MM.1S (cell line): ENCODE measurements around the gene LIMS2.

ENCODE experiments used
- DNase-seq: peaks from one replicate; pipeline ENCODE4 v3.0.0-alpha.2; 2015
- H2AFZ ChIP-seq: fragments of 300-600 bp; sonication (generic); 2 replicates; pipeline ENCODE4 v1.6.0; 2016; ENCODE audit warnings: antibody characterized with exemption, low read length
- H3F3A ChIP-seq: fragments of 300-600 bp; sonication (generic); 2 replicates; pipeline ENCODE4 v1.6.1; 2016; ENCODE audit warnings: mild to moderate bottlenecking, antibody characterized with exemption, low read length, moderate library complexity, mixed read lengths; ENCODE audit not compliant: insufficient read depth
- H3K27ac ChIP-seq: fragments of 300-600 bp; sonication (generic); 2 replicates; pipeline ENCODE4 v1.5.1; 2016; ENCODE audit warnings: mild to moderate bottlenecking, low read length
- H3K27me3 ChIP-seq: fragments of 300-600 bp; sonication (generic); replicated peaks from 2 replicates; pipeline ENCODE4 v1.6.0; 2016; ENCODE audit warnings: low read length; ENCODE audit not compliant: insufficient read depth
- H3K36me3 ChIP-seq: fragments of 300-600 bp; sonication (generic); replicated peaks from 2 replicates; pipeline ENCODE4 v1.6.1; 2016; ENCODE audit warnings: mild to moderate bottlenecking, low read length, mixed read lengths; ENCODE audit not compliant: insufficient read depth
- H3K4me1 ChIP-seq: fragments of 300-600 bp; sonication (generic); 2 replicates; pipeline ENCODE4 v1.6.1; 2016; ENCODE audit warnings: low read length, mixed read lengths
- H3K4me2 ChIP-seq: fragments of 300-600 bp; sonication (generic); 2 replicates; pipeline ENCODE4 v1.6.0; 2016; ENCODE audit warnings: low read depth, low read length
- H3K4me3 ChIP-seq: fragments of 300-600 bp; sonication (generic); 2 replicates; pipeline ENCODE4 v1.5.1; 2016; ENCODE audit warnings: low read length, mixed read lengths
- H3K79me2 ChIP-seq: fragments of 300-600 bp; sonication (generic); 2 replicates; pipeline ENCODE4 v1.6.1; 2016; ENCODE audit warnings: mixed run types, low read length, mixed read lengths
- H3K9ac ChIP-seq: fragments of 300-600 bp; sonication (generic); 2 replicates; pipeline ENCODE4 v1.6.1; 2016; ENCODE audit warnings: low read length, mixed read lengths
- H3K9me2 ChIP-seq: fragments of 300-600 bp; sonication (generic); replicated peaks from 2 replicates; pipeline ENCODE4 v1.6.1; 2016; ENCODE audit warnings: mild to moderate bottlenecking, low read length, mixed read lengths; ENCODE audit not compliant: insufficient read depth
- H3K9me3 ChIP-seq: fragments of 300-600 bp; sonication (generic); replicated peaks from 2 replicates; pipeline ENCODE4 v1.6.1; 2016; ENCODE audit warnings: mild to moderate bottlenecking, low read length, mixed read lengths; ENCODE audit not compliant: insufficient read depth
- H4K20me1 ChIP-seq: fragments of 300-600 bp; sonication (generic); 2 replicates; pipeline ENCODE4 v1.6.1; 2016; ENCODE audit warnings: mild to moderate bottlenecking, low read length, moderate library complexity, mixed read lengths; ENCODE audit not compliant: insufficient read depth
- CTCF ChIP-seq: fragments of 300-600 bp; sonication (generic); IDR thresholded peaks from 2 replicates; pipeline ENCODE4 v1.5.1; 2016; ENCODE audit warnings: antibody characterized with exemption, low read length, mixed read lengths
- EZH2 ChIP-seq: fragments of 300-600 bp; sonication (generic); optimal IDR thresholded peaks from 2 replicates; pipeline ENCODE3; 2017; ENCODE audit warnings: low read depth, mild to moderate bottlenecking, antibody characterized with exemption, low read length, mixed read lengths
- EZH2phosphoT487 ChIP-seq: fragments of 300-600 bp; sonication (generic); IDR thresholded peaks from 2 replicates; pipeline ENCODE4 v1.6.1; 2018; ENCODE audit warnings: antibody characterized with exemption, low read length

LIMS2 gene

GRCh38 chr2:127619203-127619590, 56.1 kb downstream of the LIMS2 start:
- no peak for DNase-seq
- no peak overlapping the region for H3K4me3 ChIP-seq
- H3K9me3 ChIP-seq: no peaks in the 10 kb centered on the region
- H3K4me1 ChIP-seq: no peaks in the 10 kb centered on the region
- no peak overlapping the region for H3K4me2 ChIP-seq
- TF ChIP-seq EZH2phosphoT487 (no peak), CTCF (no peak), EZH2 (no peak)
- H2AFZ ChIP-seq: no peak overlapping the region
- H3K27me3 ChIP-seq: peaks cover 23% of the 10 kb centered on the region
- no peaks in the 10 kb centered on the region for H4K20me1 ChIP-seq
- no peaks in the 10 kb centered on the region for H3F3A ChIP-seq
- H3K27ac ChIP-seq: no peak overlapping the region
- no peaks in the 10 kb centered on the region for H3K9me2 ChIP-seq
- no peaks in the 10 kb centered on the region for H3K79me2 ChIP-seq
- no peaks in the 10 kb centered on the region for H3K36me3 ChIP-seq
- H3K9ac ChIP-seq: no peak overlapping the region

GRCh38 chr2:127618551-127619202, 56.7 kb downstream of the LIMS2 start:
- Histone ChIP-seq H3K9me2 (no peaks in the 10 kb centered on the region), H3K4me1 (no peaks in the 10 kb centered on the region), H3K9me3 (no peaks in the 10 kb centered on the region), H3K27ac (no peak overlapping the region), H3K4me3 (no peak overlapping the region), H3K9ac (no peak overlapping the region), H3K79me2 (no peaks in the 10 kb centered on the region), H3K27me3 (peaks cover 26% of the 10 kb centered on the region), H3K36me3 (no peaks in the 10 kb centered on the region), H3F3A (no peaks in the 10 kb centered on the region), H4K20me1 (no peaks in the 10 kb centered on the region), H2AFZ (no peak overlapping the region), H3K4me2 (no peak overlapping the region)
- TF ChIP-seq EZH2phosphoT487: no peak
- no peak for TF ChIP-seq CTCF
- no peak for TF ChIP-seq EZH2
- no peak for DNase-seq

GRCh38 chr2:127615511-127616166, 59.7 kb downstream of the LIMS2 start:
- Histone ChIP-seq H3K79me2 (no peaks in the 10 kb centered on the region), H3K9me2 (no peaks in the 10 kb centered on the region), H3K4me1 (no peaks in the 10 kb centered on the region), H4K20me1 (no peaks in the 10 kb centered on the region), H3F3A (no peaks in the 10 kb centered on the region), H3K9ac (no peak overlapping the region), H3K4me2 (no peak overlapping the region), H3K4me3 (no peak overlapping the region), H3K9me3 (no peaks in the 10 kb centered on the region), H3K27me3 (peaks cover 33% of the 10 kb centered on the region), H3K36me3 (no peaks in the 10 kb centered on the region), H3K27ac (no peak overlapping the region), H2AFZ (no peak overlapping the region)
- no peak for DNase-seq
- no peak for TF ChIP-seq EZH2
- TF ChIP-seq EZH2phosphoT487: no peak
- no peak for TF ChIP-seq CTCF
